Measurements from ENCODE around the gene POGK.

- TF ChIP-seq POLR2AphosphoS5 (IDR thresholded peaks at IDR 0.05; ENCODE audit: borderline replicate concordance, low read depth, low read length) (no peak), EZH2 (IDR thresholded peaks at IDR 0.05) (no peak), FOXP2 (optimal IDR thresholded peaks at IDR 0.05; ENCODE audit: control extremely low read depth, extremely low read length, insufficient read depth) (no peak)
Measured at GRCh38 chr1:166882893-166883292, 43.6 kb downstream of the POGK start.

Measured in SK-N-MC (cell line).